Activated CD8-positive, alpha-beta T cell treated with anti-CD3 and anti-CD28 coated beads for 36 hours (primary cell): ENCODE results near the gene GPC5. TPM values are rescaled to one million over a fixed set of nuclear protein-coding genes. Genes with fewer than 3 reads are reported as not detected.
"Not testable (repeated sequence)": the region's sequence is repeated elsewhere in the genome, so short reads cannot be mapped to it uniquely, and the experiment has no call there.

Experiments used
- ATAC-seq: fragments of 200-7000 bp; cut with Tn5 transposase; one replicate; pipeline ENCODE4 v1.10.0; 2021; ENCODE audit warnings: mild to moderate bottlenecking, moderate library complexity
- CTCF ChIA-PET: fragments of 350-600 bp; sonication (Branson Sonifier 250); formaldehyde crosslinking; loops from one replicate; lab custom pipeline; 2021; ENCODE audit warnings: antibody characterized with exemption; lab: Charles Lee
- POLR2A ChIA-PET: fragments of 350-600 bp; sonication (Branson Sonifier 250); formaldehyde crosslinking; loops from one replicate; lab custom pipeline; 2021; ENCODE audit warnings: antibody characterized with exemption; lab: Charles Lee
- DNase-seq: peaks from one replicate; pipeline ENCODE4 v3.0.0-alpha.2; 2020
- H3K27ac Mint-ChIP-seq: one replicate; pipeline ENCODE4 v1.8.0; 2021; ENCODE audit warnings: mild to moderate bottlenecking, mixed read lengths
- H3K27me3 Mint-ChIP-seq: one replicate; pipeline ENCODE4 v1.8.0; 2021; ENCODE audit warnings: mixed read lengths
- H3K36me3 Mint-ChIP-seq: one replicate; pipeline ENCODE4 v1.8.0; 2021; ENCODE audit warnings: low read depth, mixed read lengths
- H3K4me1 Mint-ChIP-seq: one replicate; pipeline ENCODE4 v1.8.0; 2021; ENCODE audit warnings: low read depth, mixed read lengths
- H3K4me3 Mint-ChIP-seq: one replicate; pipeline ENCODE4 v1.8.0; 2021; ENCODE audit warnings: mild to moderate bottlenecking, moderate library complexity, mixed read lengths
- H3K9me3 Mint-ChIP-seq: one replicate; pipeline ENCODE4 v1.8.0; 2021; ENCODE audit warnings: mixed read lengths
- intact Hi-C: fragments of 100-400 bp; cut with micrococcal nuclease; formaldehyde crosslinking; loops from one replicate; pipeline ENCODE4 v1.10.0; 2022
- total RNA-seq, 2 experiments: library from RNA; stranded (reverse); gene quantifications; one replicate each; pipeline ENCODE4 v1.2.3, GENCODE V29; 2021
- TF ChIP-seq, protein P1 (sequence below): fragments of 200-600 bp; IDR thresholded peaks from one replicate; pipeline ENCODE4 v1.8.0; 2022; ENCODE audit warnings: antibody characterized with exemption, mild to moderate bottlenecking

The GPC5 gene
- total RNA-seq, 2 experiments from 2014 or later, result 0.13 to 0.14 TPM

DNA sequence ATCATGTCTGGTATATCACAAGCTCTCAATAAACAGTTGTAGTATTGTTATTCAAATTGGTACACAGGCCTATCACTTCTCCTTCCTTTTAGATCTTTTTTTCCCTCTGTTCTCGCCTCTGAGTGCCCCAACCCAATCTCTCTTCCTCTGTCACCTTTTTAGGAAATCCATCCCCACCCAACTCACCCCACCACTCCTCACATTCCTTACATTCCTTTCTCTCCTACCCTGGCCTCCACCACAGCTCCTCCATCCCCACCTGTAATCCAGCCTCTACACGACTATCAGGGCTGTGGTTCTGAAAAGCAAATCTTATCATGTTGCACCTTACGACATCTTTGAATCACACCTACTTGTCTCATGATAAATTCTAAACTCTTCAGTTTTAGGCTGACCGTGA, 1282.8 kb downstream of the GPC5 start:
- DNase-seq, result no peak
- H3K27ac Mint-ChIP-seq, result no peak overlapping the region
- peaks cover 13% of the 10 kb centered on the region for H3K9me3 Mint-ChIP-seq
- POLR2A ChIA-PET, result no interaction called here
- CTCF ChIA-PET, result no interaction called here
- H3K4me1 Mint-ChIP-seq, result no peaks in the 10 kb centered on the region
- TF ChIP-seq, protein P1, sequence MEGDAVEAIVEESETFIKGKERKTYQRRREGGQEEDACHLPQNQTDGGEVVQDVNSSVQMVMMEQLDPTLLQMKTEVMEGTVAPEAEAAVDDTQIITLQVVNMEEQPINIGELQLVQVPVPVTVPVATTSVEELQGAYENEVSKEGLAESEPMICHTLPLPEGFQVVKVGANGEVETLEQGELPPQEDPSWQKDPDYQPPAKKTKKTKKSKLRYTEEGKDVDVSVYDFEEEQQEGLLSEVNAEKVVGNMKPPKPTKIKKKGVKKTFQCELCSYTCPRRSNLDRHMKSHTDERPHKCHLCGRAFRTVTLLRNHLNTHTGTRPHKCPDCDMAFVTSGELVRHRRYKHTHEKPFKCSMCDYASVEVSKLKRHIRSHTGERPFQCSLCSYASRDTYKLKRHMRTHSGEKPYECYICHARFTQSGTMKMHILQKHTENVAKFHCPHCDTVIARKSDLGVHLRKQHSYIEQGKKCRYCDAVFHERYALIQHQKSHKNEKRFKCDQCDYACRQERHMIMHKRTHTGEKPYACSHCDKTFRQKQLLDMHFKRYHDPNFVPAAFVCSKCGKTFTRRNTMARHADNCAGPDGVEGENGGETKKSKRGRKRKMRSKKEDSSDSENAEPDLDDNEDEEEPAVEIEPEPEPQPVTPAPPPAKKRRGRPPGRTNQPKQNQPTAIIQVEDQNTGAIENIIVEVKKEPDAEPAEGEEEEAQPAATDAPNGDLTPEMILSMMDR, result no peak
- no peak overlapping the region for H3K4me3 Mint-ChIP-seq
- H3K27me3 Mint-ChIP-seq, result no peaks in the 10 kb centered on the region
- intact Hi-C loops, result no loop called here
- no peaks in the 10 kb centered on the region for H3K36me3 Mint-ChIP-seq
- no peak for ATAC-seq

DNA sequence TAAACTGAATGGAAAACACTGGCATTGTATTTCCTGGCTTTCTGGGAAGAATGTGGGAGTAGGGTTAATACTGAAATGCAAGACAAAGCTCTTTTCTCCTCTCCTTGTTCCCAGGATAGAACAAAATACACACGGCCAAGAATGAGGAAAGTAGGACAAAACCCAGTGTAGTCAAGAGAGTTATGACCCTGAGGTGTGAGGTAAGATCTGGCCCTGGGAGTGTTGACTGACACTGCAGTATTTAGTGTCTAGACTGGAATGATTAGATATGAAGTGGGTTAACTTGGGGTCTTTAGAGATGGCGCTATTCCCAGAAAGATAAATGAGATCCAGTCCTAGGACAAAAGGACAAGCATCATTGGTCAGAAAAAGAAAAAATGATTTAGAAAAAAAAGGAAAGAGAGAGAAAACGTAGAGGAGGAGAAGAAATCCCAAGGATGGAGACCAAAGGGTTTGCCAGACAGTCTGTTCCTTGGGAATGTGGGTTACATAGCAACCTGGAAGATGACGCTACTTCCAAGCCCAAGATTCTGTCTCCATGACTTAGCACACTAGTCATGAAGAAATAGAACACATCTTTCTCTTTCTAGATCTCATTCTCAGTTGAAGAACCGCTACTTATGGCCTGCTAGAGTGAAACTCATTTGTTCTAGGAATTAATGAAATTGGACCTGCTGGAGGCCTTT, 1284.6 kb downstream of the GPC5 start:
- intact Hi-C loops, result no loop called here
- Mint-ChIP-seq H3K27me3 (no peaks in the 10 kb centered on the region), H3K36me3 (no peaks in the 10 kb centered on the region), H3K4me3 (no peak overlapping the region), H3K9me3 (peaks cover 13% of the 10 kb centered on the region), H3K4me1 (no peaks in the 10 kb centered on the region), H3K27ac (no peak overlapping the region)
- ATAC-seq (no peak), DNase-seq (no peak)
- POLR2A ChIA-PET, result no interaction called here
- CTCF ChIA-PET, result no interaction called here
- TF ChIP-seq, protein P1, result no peak

DNA sequence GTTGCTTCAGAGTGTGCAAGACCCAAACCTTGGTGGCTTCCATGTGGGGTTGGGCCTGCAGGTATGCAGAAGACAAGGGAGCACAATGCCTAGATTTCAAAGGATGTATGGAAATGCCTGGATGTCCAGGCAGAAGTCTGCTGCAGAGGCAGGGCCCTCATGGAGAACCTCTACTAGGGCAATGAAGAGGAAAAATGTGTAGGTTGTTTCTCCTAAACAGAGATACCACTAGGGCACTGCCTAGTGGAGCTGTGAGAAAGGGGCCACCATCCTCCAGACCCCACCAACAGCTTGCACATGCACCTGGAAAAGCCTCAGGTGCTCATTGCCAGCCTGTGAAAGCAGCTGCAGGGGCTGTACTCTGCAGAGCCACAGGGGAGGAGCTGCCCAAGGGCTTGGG, 1295.6 kb downstream of the GPC5 start:
- Mint-ChIP-seq H3K36me3 (no peaks in the 10 kb centered on the region), H3K27me3 (no peaks in the 10 kb centered on the region), H3K27ac (no peak overlapping the region), H3K4me1 (no peaks in the 10 kb centered on the region), H3K4me3 (no peak overlapping the region), H3K9me3 (peaks cover 9% of the 10 kb centered on the region)
- ChIA-PET CTCF (no interaction called here), POLR2A (no interaction called here)
- ATAC-seq (no peak), DNase-seq (no peak)
- TF ChIP-seq, protein P1, result no peak
- intact Hi-C loops, result no loop called here

DNA sequence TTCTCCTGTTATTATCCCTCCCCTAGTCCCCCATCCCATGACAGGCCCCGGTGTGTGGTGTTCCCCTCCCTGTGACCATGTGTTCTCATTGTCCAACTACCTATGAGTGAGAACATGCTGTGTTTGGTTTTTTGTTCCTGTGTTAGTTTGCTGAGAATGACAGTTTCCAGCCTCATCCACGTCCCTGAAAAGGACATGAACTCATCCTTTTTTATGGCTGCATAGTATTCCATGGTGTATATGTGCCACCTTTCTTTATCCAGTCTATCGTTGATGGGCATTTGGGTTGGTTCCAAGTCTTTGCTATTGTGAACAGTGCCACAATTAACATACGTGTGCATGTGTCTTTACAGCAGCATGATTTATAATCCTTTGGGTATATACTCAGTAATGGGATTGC, 1297.4 kb downstream of the GPC5 start:
- H3K9me3 Mint-ChIP-seq, result peaks cover 12% of the 10 kb centered on the region
- H3K4me3 Mint-ChIP-seq, intact Hi-C loops, H3K4me1 Mint-ChIP-seq, H3K27me3 Mint-ChIP-seq, DNase-seq, CTCF ChIA-PET, H3K36me3 Mint-ChIP-seq, H3K27ac Mint-ChIP-seq, ATAC-seq, POLR2A ChIA-PET: not testable (repeated sequence)

DNA sequence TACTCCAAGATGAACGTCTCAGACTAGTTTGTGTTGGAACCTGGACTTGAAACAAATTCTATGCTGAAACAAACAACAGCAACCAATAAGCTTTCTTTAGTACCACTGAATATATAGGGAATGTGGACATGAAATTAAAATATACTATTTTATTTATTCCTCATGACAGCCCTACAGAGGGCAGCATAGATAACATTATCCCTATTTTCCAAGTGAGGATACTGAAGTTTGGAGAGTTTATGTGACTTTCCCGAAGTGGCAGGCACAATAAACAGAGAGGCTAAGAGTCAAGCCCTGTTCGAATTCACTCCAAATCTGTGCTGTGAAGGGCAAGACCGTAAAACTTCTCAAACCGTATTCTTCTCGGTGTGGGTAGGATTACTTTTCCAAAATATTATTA, 1318.3 kb downstream of the GPC5 start:
- ChIA-PET POLR2A (no interaction called here), CTCF (no interaction called here)
- no peak for ATAC-seq
- no peak for DNase-seq
- no peak overlapping the region for H3K4me3 Mint-ChIP-seq
- no peaks in the 10 kb centered on the region for H3K36me3 Mint-ChIP-seq
- peaks cover 4% of the 10 kb centered on the region for H3K9me3 Mint-ChIP-seq
- TF ChIP-seq, protein P1, result no peak
- intact Hi-C loops, result no loop called here
- no peak overlapping the region for H3K27ac Mint-ChIP-seq
- no peaks in the 10 kb centered on the region for H3K27me3 Mint-ChIP-seq
- no peaks in the 10 kb centered on the region for H3K4me1 Mint-ChIP-seq
